Thoracic aorta (tissue), 2 donors: ENCODE data around the gene TFEB. TPM values are rescaled to one million over a fixed set of nuclear protein-coding genes. Genes with fewer than 3 reads are reported as not detected.

Experiments used
- ATAC-seq: fragments of 150-250 bp; one replicate; pipeline ENCODE4 v1.8.0; 2017; ENCODE audit warnings: low read depth; ENCODE audit not compliant: insufficient number of reproducible peaks, low FRiP score
- DNase-seq: peaks from one replicate; pipeline ENCODE4 v3.0.0-alpha.2; 2020; ENCODE audit warnings: low spot score
- H3K27ac ChIP-seq, 2 donors: fragments of 200-600 bp; sonication (generic); 1 replicate in 1 of 2; 2 replicates in 1 of 2; pipeline ENCODE4 v1.5.1; 2016; ENCODE audit warnings: mild to moderate bottlenecking in 2 of 2, moderate library complexity in 2 of 2
- H3K27me3 ChIP-seq: fragments of 200-600 bp; sonication (generic); replicated peaks from 2 replicates; pipeline ENCODE4 v1.6.0; 2016; ENCODE audit warnings: mild to moderate bottlenecking; ENCODE audit not compliant: insufficient read depth
- H3K36me3 ChIP-seq: fragments of 200-600 bp; sonication (generic); one replicate; pipeline ENCODE4 v1.5.1; 2016
- H3K4me1 ChIP-seq, 2 donors: fragments of 200-600 bp; sonication (generic); 1 replicate in 1 of 2; 2 replicates in 1 of 2; pipeline versions ENCODE4 v1.5.1 to v1.6.0; 2016; ENCODE audit warnings: low read depth in 2 of 2, mild to moderate bottlenecking in 1 of 2; ENCODE audit not compliant: control insufficient read depth in 1 of 2
- H3K4me3 ChIP-seq: fragments of 200-600 bp; sonication (generic); 2 replicates; pipeline ENCODE4 v1.5.1; 2016; ENCODE audit warnings: mild to moderate bottlenecking
- H3K9me3 ChIP-seq: fragments of 200-600 bp; sonication (generic); 2 replicates; pipeline ENCODE4 v1.5.1; 2016
- CTCF ChIP-seq: fragments of 200-600 bp; sonication (generic); IDR thresholded peaks from one replicate; pipeline ENCODE4 v1.5.1; 2019; ENCODE audit warnings: antibody characterized with exemption
- total RNA-seq, 2 donors: library from RNA; depleted of rRNA; stranded (reverse); fragments of >200 nt; gene quantifications; one replicate each; pipeline versions ENCODE4 v1.1.0 to v1.2.3, GENCODE V29; 2016

TFEB gene
- total RNA-seq, 2 donors from 2014 or later, result 22.9 to 23.8 TPM

DNA sequence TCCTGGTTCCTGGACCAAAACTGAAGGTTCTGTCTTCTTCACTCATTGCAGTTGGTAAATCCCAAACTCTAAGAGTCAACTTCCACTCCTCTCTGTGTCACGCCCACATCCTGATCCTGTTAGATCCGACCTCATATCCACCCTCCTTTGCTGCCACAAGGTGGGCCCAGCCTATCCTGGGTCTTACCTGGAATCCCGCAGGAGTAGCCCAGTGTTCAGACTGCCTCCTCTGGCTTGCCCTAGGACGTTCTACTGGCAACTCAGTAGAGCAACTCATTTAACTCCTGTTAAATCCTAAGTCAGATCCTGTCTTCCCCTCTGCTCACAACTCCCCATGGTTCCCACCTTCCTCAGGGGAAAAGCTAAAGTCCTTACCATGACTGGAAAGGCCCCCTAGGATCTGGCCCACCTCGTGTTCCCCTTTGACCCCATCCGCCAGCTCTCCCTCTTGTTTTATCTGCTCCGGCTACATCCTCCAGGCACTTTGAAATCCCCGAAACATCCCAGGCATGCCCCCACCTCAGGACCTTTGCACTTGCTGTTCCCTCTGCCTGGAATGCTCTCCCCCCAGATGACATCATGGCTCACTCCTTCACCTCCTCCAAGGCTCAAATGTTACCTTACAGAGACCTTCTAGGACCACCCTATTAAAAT is 43.9 kb downstream of the TFEB start:
- no peak for DNase-seq
- Histone ChIP-seq H3K4me1 (no peaks in the 10 kb centered on the region), H3K36me3 (peaks cover 28% of the 10 kb centered on the region), H3K9me3 (no peaks in the 10 kb centered on the region), H3K4me3 (no peak overlapping the region), H3K27me3 (no peaks in the 10 kb centered on the region), H3K27ac (no peak overlapping the region)
- TF ChIP-seq CTCF, result no peak
- no peak for ATAC-seq

- H3K27me3 ChIP-seq, result no peaks in the 10 kb centered on the region
- H3K36me3 ChIP-seq, result peaks cover 34% of the 10 kb centered on the region
- ATAC-seq (no peak), DNase-seq (no peak)
- no peaks in the 10 kb centered on the region for H3K9me3 ChIP-seq
- H3K27ac ChIP-seq, result no peak overlapping the region
- no peak overlapping the region for H3K4me3 ChIP-seq
- H3K4me1 ChIP-seq, result no peaks in the 10 kb centered on the region
- no peak for TF ChIP-seq CTCF
Measured at GRCh38 chr6:41690541-41691330, 44.7 kb downstream of the TFEB start.

DNA sequence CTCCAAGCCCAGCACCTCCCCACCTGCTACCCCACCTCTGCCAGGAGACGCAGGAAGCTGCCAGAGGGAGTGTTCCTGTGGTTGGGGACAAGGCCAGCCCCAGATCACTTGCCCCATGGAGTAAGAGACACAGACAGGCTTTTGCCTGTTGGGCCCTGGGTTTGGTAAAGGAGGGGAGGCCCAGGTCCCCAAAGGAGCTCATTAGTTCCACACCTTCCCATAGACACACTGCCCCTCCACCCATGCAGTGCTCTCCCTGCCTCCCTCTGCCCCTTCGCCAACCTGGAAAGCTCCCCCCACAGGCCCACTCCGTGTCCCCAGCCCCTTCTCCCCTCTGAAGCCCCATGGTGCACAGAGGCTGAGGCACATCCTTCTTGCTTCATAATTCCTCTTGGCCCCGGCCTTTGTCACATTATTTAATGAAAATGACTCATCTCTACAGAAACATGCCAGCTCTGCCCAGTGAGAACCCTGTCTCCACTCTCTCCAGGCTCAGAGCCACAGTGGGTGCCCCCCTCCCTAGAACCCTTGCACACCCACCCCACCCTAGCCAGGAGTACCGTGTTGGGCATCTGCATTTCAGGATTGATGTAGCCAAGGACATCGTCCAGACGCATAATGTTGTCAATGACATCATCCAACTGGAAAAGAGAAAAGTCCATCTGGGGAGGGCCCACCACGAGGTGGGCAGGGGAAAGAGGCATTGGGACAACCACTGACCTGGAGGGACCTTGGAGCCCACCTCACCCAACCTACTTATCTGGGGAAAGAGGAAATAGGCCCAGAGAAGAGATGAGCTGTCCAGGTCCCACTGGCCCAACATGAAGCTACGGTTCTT is 46.0 kb downstream of the TFEB start:
- Histone ChIP-seq H3K36me3 (peaks cover 43% of the 10 kb centered on the region), H3K4me3 (no peak overlapping the region), H3K27me3 (no peaks in the 10 kb centered on the region), H3K27ac (no peak overlapping the region), H3K9me3 (no peaks in the 10 kb centered on the region), H3K4me1 (no peaks in the 10 kb centered on the region)
- no peak for DNase-seq
- no peak for ATAC-seq
- no peak for TF ChIP-seq CTCF

DNA sequence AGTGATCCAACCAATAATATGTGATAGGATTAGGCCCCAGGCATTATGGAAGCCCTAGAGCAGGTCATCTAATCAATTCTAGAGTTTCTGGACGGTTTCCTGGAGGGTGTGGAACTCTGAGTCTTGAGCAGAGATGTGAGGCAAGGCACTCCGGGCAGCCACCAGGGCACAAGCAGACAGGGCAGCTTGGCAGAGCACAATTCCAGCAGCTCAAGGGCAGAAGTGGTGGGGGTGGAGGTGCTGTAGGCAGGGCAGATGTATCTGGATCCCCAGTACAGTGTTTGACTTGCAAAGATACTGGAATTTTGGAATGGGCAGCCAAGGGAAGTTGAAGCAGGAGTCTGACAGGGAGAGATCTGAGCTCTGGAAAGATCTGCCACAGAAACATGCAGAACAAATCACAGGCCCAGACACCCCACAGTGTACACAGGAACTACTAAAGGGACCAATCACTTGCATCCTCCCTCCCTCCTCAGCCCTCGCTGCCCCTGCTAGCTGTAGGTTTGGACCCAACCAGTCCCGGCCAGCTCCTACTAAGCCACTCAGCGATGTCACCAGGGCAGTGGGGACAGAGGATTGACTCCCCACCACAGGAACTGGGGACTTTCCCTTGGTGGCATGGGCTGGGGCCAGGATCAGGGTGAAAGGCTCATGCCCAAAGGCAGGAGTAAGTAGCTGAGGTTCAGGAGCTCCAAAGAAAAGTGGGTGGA is 47.0 kb downstream of the TFEB start:
- DNase-seq, result no peak
- no peak for ATAC-seq
- H3K4me3 ChIP-seq, result no peak overlapping the region
- H3K27me3 ChIP-seq, result no peaks in the 10 kb centered on the region
- H3K4me1 ChIP-seq, result peaks cover 0 to under 1% of the 10 kb centered on the region in 2 donors
- H3K27ac ChIP-seq, result no peak overlapping the region
- H3K9me3 ChIP-seq, result no peaks in the 10 kb centered on the region
- no peak for TF ChIP-seq CTCF
- H3K36me3 ChIP-seq, result peaks cover 45% of the 10 kb centered on the region
